GM20000 (cell line): Measurements from ENCODE around the gene MRPL20.
"Not testable (repeated sequence)": the region's sequence is repeated elsewhere in the genome, so short reads cannot be mapped to it uniquely, and the experiment has no call there.

Source experiments
- DNase-seq: peaks from one replicate; pipeline ENCODE4 v3.0.0; 2012; ENCODE audit warnings: low spot score
- CTCF ChIP-seq: IDR thresholded peaks from 2 replicates; pipeline ENCODE4 v1.5.1; 2012; ENCODE audit warnings: mild to moderate bottlenecking, control low read depth; ENCODE audit errors: extremely low read depth, missing control alignments

MRPL20 gene

DNA sequence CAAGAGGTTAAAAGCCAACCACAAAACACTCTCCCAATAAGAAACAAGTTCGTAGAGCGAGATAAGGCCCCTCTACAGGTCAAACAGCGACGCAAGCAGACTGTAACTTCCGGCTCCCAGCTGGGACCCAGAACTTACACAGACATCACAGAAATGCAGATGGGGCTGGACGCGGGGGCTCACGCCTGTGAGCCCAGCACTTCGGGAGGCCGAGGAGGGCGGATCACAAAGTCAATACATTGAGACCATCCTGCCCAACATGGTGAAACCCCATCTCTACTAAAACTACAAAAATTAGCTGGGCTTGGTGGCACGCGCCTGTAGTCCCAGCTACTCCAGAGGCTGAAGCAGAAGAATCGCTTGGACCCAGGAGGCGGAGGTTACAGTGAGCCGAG lies 19.0 kb downstream of the MRPL20 start:
- no peak for DNase-seq
- TF ChIP-seq CTCF = no peak

- DNase-seq = no peak
- TF ChIP-seq CTCF = no peak
Observed at GRCh38 chr1:1387098-1388077, 19.7 kb downstream of the MRPL20 start.

DNA sequence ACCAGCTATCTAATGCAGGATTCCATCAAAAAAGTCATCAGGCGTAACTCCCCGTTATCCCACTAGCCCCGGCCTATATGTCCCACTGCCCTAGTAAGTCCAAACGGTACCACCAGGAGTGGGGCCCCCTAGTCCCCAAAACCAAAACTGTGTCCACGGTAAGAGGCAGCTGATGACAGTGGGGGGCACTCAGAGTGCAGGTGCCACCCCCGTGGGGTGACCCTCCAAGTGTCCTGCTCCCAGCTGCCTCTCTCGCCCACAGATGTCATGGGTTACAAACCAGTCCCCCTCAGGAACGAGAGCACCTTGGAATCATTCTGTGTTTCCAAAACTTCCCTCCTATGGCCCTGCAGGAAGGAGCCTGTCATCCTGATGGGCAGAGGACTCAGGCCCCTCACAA lies 21.2 kb downstream of the MRPL20 start:
- TF ChIP-seq CTCF = no peak
- DNase-seq = no peak

GRCh38 chr1:1385339-1385738 lies 21.8 kb downstream of the MRPL20 start:
- DNase-seq = not testable (repeated sequence)

- no peak for DNase-seq
- no peak for TF ChIP-seq CTCF
Observed at GRCh38 chr1:1381294-1381693, 25.8 kb downstream of the MRPL20 start.

DNA sequence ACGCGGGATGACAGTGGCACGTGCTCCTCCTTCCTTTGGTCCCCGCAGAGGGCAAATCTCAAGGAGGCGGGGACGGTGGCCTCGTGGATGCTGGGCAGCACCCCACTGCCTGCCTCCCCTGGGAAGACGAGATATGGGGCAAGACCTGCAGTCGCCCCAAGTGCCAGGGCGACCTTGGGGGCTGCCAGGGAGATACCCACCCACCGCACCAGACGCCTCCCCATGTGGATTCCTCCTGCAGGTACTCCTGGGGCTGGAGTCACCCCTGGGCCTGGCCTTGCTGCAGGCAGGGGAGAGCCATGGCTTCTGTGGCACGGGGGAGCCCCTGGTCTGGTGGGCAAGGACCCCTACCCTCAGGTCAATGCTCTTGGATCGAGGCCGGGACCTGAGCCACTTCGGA lies 26.2 kb downstream of the MRPL20 start:
- no peak for DNase-seq
- no peak for TF ChIP-seq CTCF

GRCh38 chr1:1377540-1378205 lies 29.4 kb downstream of the MRPL20 start:
- no peak for DNase-seq
- no peak for TF ChIP-seq CTCF
